ENCODE results near the gene YWHAG. TPM values are rescaled to one million over a fixed set of nuclear protein-coding genes. Genes with fewer than 3 reads are reported as not detected.
"Not testable (repeated sequence)": the region's sequence is repeated elsewhere in the genome, so short reads cannot be mapped to it uniquely, and the experiment has no call there.

Gene YWHAG
- total RNA-seq, 4 donors from 2014 or later, result 98.0 to 263 (median 147) TPM

GRCh38 chr7:76302347-76303201 is 56.2 kb downstream of the YWHAG start, which contains the start of gene HSPB1:
TSS of gene HSPB1 (plus strand) at chr7:76302673. CDS start at chr7:76302713, 40 bp downstream.
- ATAC-seq (ENCODE audit: low FRiP score), result peak; percentile 59
- peak; percentile 75 for DNase-seq (ENCODE audit: low spot score)
- TF ChIP-seq CTCF (IDR thresholded peaks at IDR 0.05), result no peak

- ATAC-seq (ENCODE audit: low FRiP score) (no peak), DNase-seq (ENCODE audit: low spot score) (no peak)
- TF ChIP-seq CTCF (IDR thresholded peaks at IDR 0.05), result no peak
Measured at GRCh38 chr7:76301000-76301399, 57.8 kb downstream of the YWHAG start.

GRCh38 chr7:76300166-76300731 is 58.5 kb downstream of the YWHAG start:
- TF ChIP-seq CTCF (IDR thresholded peaks at IDR 0.05), result no peak
- ATAC-seq (ENCODE audit: low FRiP score) (no peak), DNase-seq (ENCODE audit: low spot score) (no peak)

- DNase-seq (ENCODE audit: low spot score) (no peak), ATAC-seq (ENCODE audit: low FRiP score) (peak; percentile 37)
- TF ChIP-seq CTCF (IDR thresholded peaks at IDR 0.05), result no peak
Measured at GRCh38 chr7:76296743-76297740, 61.7 kb downstream of the YWHAG start.

GRCh38 chr7:76294344-76295024 is 64.3 kb downstream of the YWHAG start:
- ATAC-seq (ENCODE audit: low FRiP score) (peak; percentile 82), DNase-seq (ENCODE audit: low spot score) (peak; percentile 82)
- no peak for TF ChIP-seq CTCF (IDR thresholded peaks at IDR 0.05)

- TF ChIP-seq CTCF (IDR thresholded peaks at IDR 0.05), result no peak
- ATAC-seq (ENCODE audit: low FRiP score), result no peak
Measured at GRCh38 chr7:76293407-76293901, 65.3 kb downstream of the YWHAG start.

GRCh38 chr7:76292911-76293310 is 65.9 kb downstream of the YWHAG start:
- DNase-seq (ENCODE audit: low spot score); ATAC-seq (ENCODE audit: low FRiP score): not testable (repeated sequence)

More at GRCh38 chr7:76293407-76293901, 65.3 kb downstream of the YWHAG start:
- DNase-seq (ENCODE audit: low spot score), result no peak
